HCT116 (cell line): ENCODE data around the gene THAP2. TPM values are rescaled to one million over a fixed set of nuclear protein-coding genes. Genes with fewer than 3 reads are reported as not detected.

Experiments used
- ATAC-seq: fragments of 200-7000 bp; cut with Tn5 transposase; 2 replicates; pipeline ENCODE4 v1.9.1; 2020; ENCODE audit warnings: mild to moderate bottlenecking, moderate library complexity
- BruUV-seq: library from RNA; stranded (reverse); fragments of 400-500 nt; replicated peaks from 2 replicates; lab custom pipeline; 2021; lab: Mats Ljungman, UMichigan
- CTCF ChIA-PET: fragments of 300-600 bp; sonication (Branson Sonifier 250); formaldehyde crosslinking; loops from one replicate; lab custom pipeline; 2021; ENCODE audit warnings: antibody characterized with exemption; lab: Charles Lee
- POLR2A ChIA-PET: fragments of 300-600, 350-600 bp; sonication (Branson Sonifier 250); formaldehyde crosslinking; loops from one replicate; lab custom pipeline; 2021; ENCODE audit warnings: antibody characterized with exemption; lab: Charles Lee
- RAD21 ChIA-PET, 2 experiments: fragments of 300-600 bp; sonication (Branson Sonifier 250); formaldehyde crosslinking; loops; one replicate each; lab custom pipeline; 2023; ENCODE audit warnings: low total read pairs in 2 of 2; ENCODE audit not compliant: uncharacterized antibody in 2 of 2, unreplicated experiment in 2 of 2, low non-redundant PET in 1 of 2; lab: Charles Lee
- DNase-seq: peaks from one replicate; pipeline ENCODE4 v3.0.0-alpha.2; 2010; ENCODE audit warnings: low read depth, low spot score
- H2AFZ ChIP-seq: fragments of 200-600 bp; shearing (Covaris generic), sonication (generic); 2 replicates; pipeline ENCODE4 v1.6.1; 2017; ENCODE audit warnings: low read depth, mixed run types, mixed read lengths, antibody characterized with exemption, low read length; ENCODE audit not compliant: poor library complexity, severe bottlenecking
- H3K27ac ChIP-seq: 2 replicates; pipeline ENCODE4 v1.5.1; 2012; ENCODE audit warnings: low read depth, low read length
- H3K27me3 ChIP-seq: fragments of 200-600 bp; sonication (generic); 2 replicates; pipeline ENCODE4 v1.6.1; 2016; ENCODE audit warnings: mixed run types, low read length, mixed read lengths; ENCODE audit not compliant: insufficient read depth
- H3K36me3 ChIP-seq, 2 experiments: fragments of 200-500 bp in 1 of 2; fragments of 200-600 bp in 1 of 2; sonication (Bioruptor generic) in 1 of 2; sonication (generic) in 1 of 2; 2 replicates each; pipeline versions ENCODE4 v1.5.1 to v1.6.1; 2014 to 2016; ENCODE audit warnings: low read length in 2 of 2, inconsistent platforms in 1 of 2, mixed read lengths in 1 of 2, mixed run types in 1 of 2; ENCODE audit not compliant: insufficient read depth in 2 of 2, control insufficient read depth in 1 of 2
- H3K4me1 ChIP-seq, 2 experiments: fragments of 200-600 bp in 1 of 2; sonication (generic) in 1 of 2; 2 replicates each; pipeline versions ENCODE4 v1.5.1 to v1.6.1; 2012 to 2017; ENCODE audit warnings: low read length in 2 of 2, inconsistent platforms in 1 of 2, mild to moderate bottlenecking in 1 of 2, mixed read lengths in 1 of 2, mixed run types in 1 of 2, moderate library complexity in 1 of 2; ENCODE audit not compliant: insufficient read depth in 2 of 2, control insufficient read depth in 1 of 2
- H3K4me2 ChIP-seq: fragments of 200-600 bp; sonication (generic); 2 replicates; pipeline ENCODE4 v1.6.1; 2017; ENCODE audit warnings: mixed run types, low read length, mixed read lengths
- H3K4me3 ChIP-seq, 2 experiments: fragments of 200-600 bp in 1 of 2; sonication (generic) in 1 of 2; replicated peaks in 1 of 2; 2 replicates each; pipeline ENCODE4 v1.5.1; 2011 to 2016; ENCODE audit warnings: low read length in 2 of 2, control low read depth in 1 of 2, low read depth in 1 of 2, mild to moderate bottlenecking in 1 of 2, mixed read lengths in 1 of 2, mixed run types in 1 of 2
- H3K79me2 ChIP-seq: fragments of 200-600 bp; sonication (generic); 2 replicates; pipeline ENCODE4 v1.6.1; 2017; ENCODE audit warnings: mild to moderate bottlenecking, mixed run types, low read length, moderate library complexity, mixed read lengths; ENCODE audit not compliant: insufficient read depth
- H3K9ac ChIP-seq: fragments of 200-600 bp; sonication (generic); 2 replicates; pipeline ENCODE4 v1.6.1; 2016; ENCODE audit warnings: low read length, mixed read lengths
- H3K9me2 ChIP-seq: fragments of 200-600 bp; sonication (generic), shearing (Covaris generic); 2 replicates; pipeline ENCODE4 v1.6.1; 2017; ENCODE audit warnings: mixed run types, mild to moderate bottlenecking, moderate library complexity; ENCODE audit not compliant: insufficient read depth
- H3K9me3 ChIP-seq, 2 experiments: fragments of 200-500 bp in 1 of 2; fragments of 200-600 bp in 1 of 2; sonication (Bioruptor generic) in 1 of 2; sonication (generic) in 1 of 2; 2 replicates each; pipeline ENCODE4 v1.6.1; 2014 to 2017; ENCODE audit warnings: low read length in 2 of 2, mixed read lengths in 2 of 2, inconsistent platforms in 1 of 2, low read depth in 1 of 2, mild to moderate bottlenecking in 1 of 2, mixed run types in 1 of 2, moderate library complexity in 1 of 2; ENCODE audit not compliant: control insufficient read depth in 1 of 2, insufficient read depth in 1 of 2
- H4K20me1 ChIP-seq: fragments of 200-600 bp; sonication (generic), shearing (Covaris generic); 2 replicates; pipeline ENCODE4 v1.6.1; 2017; ENCODE audit warnings: mixed run types, mild to moderate bottlenecking, moderate library complexity; ENCODE audit not compliant: insufficient read depth
- ATF3 ChIP-seq: IDR thresholded peaks from 2 replicates; pipeline ENCODE4 v1.6.1; 2012
- ELF1 ChIP-seq: IDR thresholded peaks from 2 replicates; pipeline ENCODE4 v1.6.1; 2012; ENCODE audit warnings: low read depth, borderline replicate concordance
- EZH2phosphoT487 ChIP-seq: fragments of 200-600 bp; IDR thresholded peaks from 2 replicates; pipeline ENCODE4 v1.6.1; 2018; ENCODE audit warnings: antibody characterized with exemption, borderline replicate concordance
- JUND ChIP-seq: IDR thresholded peaks from 2 replicates; pipeline ENCODE4 v1.6.1; 2012
- REST ChIP-seq: IDR thresholded peaks from 2 replicates; pipeline ENCODE4 v1.6.1; 2012; ENCODE audit warnings: low read depth
- SIN3A ChIP-seq: IDR thresholded peaks from 2 replicates; pipeline ENCODE4 v1.6.1; 2012; ENCODE audit warnings: low read depth
- SP1 ChIP-seq: IDR thresholded peaks from 2 replicates; pipeline ENCODE4 v1.6.1; 2012; ENCODE audit warnings: low read depth
- TCF7L2 ChIP-seq: IDR thresholded peaks from 2 replicates; pipeline ENCODE4 v1.7.0; 2011; ENCODE audit warnings: borderline replicate concordance, inconsistent platforms; ENCODE audit not compliant: insufficient read depth, insufficient read length; ENCODE audit errors: extremely low read depth
- intact Hi-C: fragments of 100-400 bp; cut with micrococcal nuclease; formaldehyde crosslinking; loops from 2 replicates; pipeline ENCODE4 v1.10.0; 2022
- total RNA-seq: library from RNA; stranded (reverse); gene quantifications from one replicate; pipeline ENCODE4 v1.2.1, GENCODE V29; 2021; ENCODE audit not compliant: unreplicated experiment

The THAP2 gene
- total RNA-seq, 1 experiment from 2014 or later = 3.7 TPM

- TF ChIP-seq REST (no peak), TCF7L2 (no peak), SP1 (no peak), SIN3A (no peak), ATF3 (no peak), JUND (no peak), ELF1 (no peak), EZH2phosphoT487 (no peak)
- BruUV-seq = no TSS peak
- no peaks in the 10 kb centered on the region for H3K27me3 ChIP-seq
- peaks cover 85% of the 10 kb centered on the region for H3K79me2 ChIP-seq
- peaks cover 35 to 48% of the 10 kb centered on the region in 2 experiments for H3K36me3 ChIP-seq
- CTCF ChIA-PET = interaction anchor here (0.7 to 1.1 kb wide), 2 partner anchors 9 to 102 kb away, joined by 3 to 4 read pairs; no protein-coding TSS in a partner anchor
- no peak overlapping the region for H3K27ac ChIP-seq
- RAD21 ChIA-PET = no interaction called here
- H3K4me2 ChIP-seq = no peak overlapping the region
- ATAC-seq (no peak), DNase-seq (no peak)
- intact Hi-C loops = no loop called here
- H3K9me2 ChIP-seq = no peaks in the 10 kb centered on the region
- peaks cover 0 to 3% of the 10 kb centered on the region in 2 experiments; a peak in 1 of 4 replicates for H3K4me1 ChIP-seq
- H4K20me1 ChIP-seq = no peaks in the 10 kb centered on the region
- H3K9me3 ChIP-seq = no peaks in the 10 kb centered on the region
- POLR2A ChIA-PET = interaction anchor here (1.0 kb wide), 1 partner anchor 19 kb away, joined by 3 read pairs; the partner anchor contains the start of genes THAP2 and ZFC3H1
- H3K4me3 ChIP-seq = no peak overlapping the region
- H3K9ac ChIP-seq = no peak overlapping the region
- no peak overlapping the region for H2AFZ ChIP-seq
Measured at GRCh38 chr12:71645268-71645667, 18.8 kb upstream of the THAP2 start.
